GM12892 (cell line): Measurements from ENCODE around the gene GRIN3A.

Experiments used
- POLR2A ChIP-seq: IDR thresholded peaks from 2 replicates; pipeline ENCODE4 v1.6.1; 2011; ENCODE audit warnings: low read depth, low read length, control low read depth
- POLR2AphosphoS5 ChIP-seq: IDR thresholded peaks from 2 replicates; pipeline ENCODE4 v1.6.1; 2011; ENCODE audit warnings: low read depth, low read length, control low read depth
- TAF1 ChIP-seq: IDR thresholded peaks from 2 replicates; pipeline ENCODE4 v1.6.1; 2011; ENCODE audit warnings: low read depth, mild to moderate bottlenecking, control low read depth, low read length, borderline replicate concordance

DNA sequence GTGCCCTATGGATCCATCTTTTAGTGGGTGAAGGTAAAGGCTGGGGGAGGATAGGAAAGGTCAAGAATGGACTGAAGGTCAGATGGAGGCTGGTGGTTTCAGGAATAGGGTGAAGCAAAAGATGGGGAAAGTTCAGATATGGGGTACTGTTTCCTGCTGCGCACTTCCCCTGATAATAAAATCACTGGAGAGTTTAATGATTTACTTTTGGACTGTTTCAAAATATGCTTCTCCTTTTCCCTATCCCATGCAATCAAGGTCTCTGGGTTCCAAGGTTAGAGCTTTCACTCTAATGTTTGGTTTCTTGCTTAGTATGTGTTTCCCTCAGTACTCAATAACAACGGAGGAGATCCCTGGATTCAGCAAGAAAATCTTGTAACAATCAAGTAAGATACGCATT, 132.9 kb downstream of the GRIN3A start:
- no peak for TF ChIP-seq POLR2A
- no peak for TF ChIP-seq POLR2AphosphoS5
- no peak for TF ChIP-seq TAF1
